OCI-M2 (cell line): ENCODE measurements around the gene NANS.
A peak's percentile ranks its signal among the peaks of the same experiment; 100 is the strongest.
"Not testable (repeated sequence)": the region's sequence is repeated elsewhere in the genome, so short reads cannot be mapped to it uniquely, and the experiment has no call there.

Experiments used
- DNase-seq: peaks from one replicate; lab custom pipeline; 2025; ENCODE audit not compliant: unreplicated experiment; lab: John Stamatoyannopoulos, UW

The NANS gene

GRCh38 chr9:98056269-98057137 lies at the start of gene NANS:
Gene NANS, plus strand, starts transcription at chr9:98056732. Its CDS starts 77 bp downstream, at chr9:98056809.
- DNase-seq, result peak; percentile 86

- no peak for DNase-seq
These were observed 49.1 kb upstream of the NANS start for GRCh38 chr9:98007251-98007928.

- DNase-seq, result no peak
These were observed 47.8 kb upstream of the NANS start for GRCh38 chr9:98008764-98009163.

GRCh38 chr9:98009437-98009836 lies 47.1 kb upstream of the NANS start:
- no peak for DNase-seq

GRCh38 chr9:98009936-98010335 lies 46.6 kb upstream of the NANS start:
- DNase-seq, result no peak

- no peak for DNase-seq
These were observed 46.1 kb upstream of the NANS start for GRCh38 chr9:98010445-98010844.

GRCh38 chr9:98011122-98011521 lies 45.4 kb upstream of the NANS start:
- DNase-seq, result no peak

- no peak for DNase-seq
These were observed 40.3 kb upstream of the NANS start for GRCh38 chr9:98016137-98016680.

- DNase-seq, result no peak
These were observed 39.2 kb upstream of the NANS start for GRCh38 chr9:98017306-98017705.

GRCh38 chr9:98018347-98018746 lies 38.2 kb upstream of the NANS start:
- DNase-seq, result no peak

- DNase-seq, result no peak
These were observed 37.4 kb upstream of the NANS start for GRCh38 chr9:98019098-98019497.

- DNase-seq, result not testable (repeated sequence)
These were observed 36.7 kb upstream of the NANS start for GRCh38 chr9:98019869-98020268.

- no peak for DNase-seq
These were observed 35.9 kb upstream of the NANS start for GRCh38 chr9:98020476-98021145.

GRCh38 chr9:98021306-98022040 lies 35.1 kb upstream of the NANS start:
- no peak for DNase-seq

- DNase-seq, result no peak
These were observed 34.1 kb upstream of the NANS start for GRCh38 chr9:98022447-98022846.

GRCh38 chr9:98024702-98025101 lies 31.8 kb upstream of the NANS start:
- DNase-seq, result no peak

- DNase-seq, result no peak
These were observed 25.4 kb upstream of the NANS start for GRCh38 chr9:98031169-98031568.

GRCh38 chr9:98031935-98032334 lies 24.6 kb upstream of the NANS start:
- DNase-seq, result no peak

GRCh38 chr9:98034593-98035546 lies 21.7 kb upstream of the NANS start:
- DNase-seq, result no peak

- DNase-seq, result no peak
These were observed 19.2 kb upstream of the NANS start for GRCh38 chr9:98037357-98037756.
